D341Med (cell line): Measurements from ENCODE around the gene DKK2.
A peak's percentile ranks its signal among the peaks of the same experiment; 100 is the strongest.

ENCODE experiments used
- DNase-seq: peaks from one replicate; pipeline ENCODE4 v3.0.0; 2012; ENCODE audit warnings: low spot score

The DKK2 gene

DNA sequence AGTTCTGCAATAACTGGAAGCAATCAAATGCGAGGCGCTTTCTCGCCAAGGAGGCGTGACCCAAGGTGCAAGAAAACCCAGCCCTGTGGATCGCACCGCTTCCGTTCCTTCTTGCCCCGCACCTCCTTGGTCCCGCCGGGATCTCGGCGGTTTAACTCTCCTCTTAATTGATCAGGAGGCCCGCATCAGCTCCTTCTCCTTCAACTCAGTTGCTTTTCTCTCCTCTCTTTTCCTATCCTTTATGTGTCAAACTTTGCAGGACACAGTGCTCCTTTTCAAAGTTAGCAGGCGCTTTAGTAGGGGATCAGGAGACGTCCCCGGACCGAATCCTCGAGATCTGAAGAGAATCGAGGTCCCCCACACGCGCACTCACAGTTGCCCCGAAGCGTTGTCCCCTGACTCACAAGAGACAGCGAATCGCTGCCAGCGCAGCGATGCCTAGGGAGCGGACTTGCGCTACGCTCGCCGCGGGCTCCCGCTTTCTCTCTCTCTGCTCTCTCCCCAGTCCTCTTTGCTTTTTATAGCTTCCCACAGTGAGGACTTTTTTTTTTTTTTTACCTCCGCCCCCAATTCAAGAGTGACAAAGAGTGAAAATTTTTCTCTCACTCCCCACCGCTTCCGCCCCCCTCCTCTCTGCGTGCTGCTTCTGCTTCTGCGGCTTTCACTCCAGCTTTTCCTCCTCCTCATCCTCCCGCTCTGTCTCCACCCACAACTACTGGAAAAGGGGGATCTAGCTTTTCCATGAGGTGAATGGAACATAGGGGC, at the start of gene DKK2:
TSS of gene DKK2 (minus strand) at position 495 of the 765 bp plus-strand sequence. CDS start 722 bp downstream, outside the sequence.
- DNase-seq, result peak; percentile 54

GRCh38 chr4:107077192-107077591, 41.1 kb upstream of the DKK2 start:
- DNase-seq, result no peak

- DNase-seq, result no peak
Measured at GRCh38 chr4:107072836-107073736, 37.0 kb upstream of the DKK2 start.

- DNase-seq, result no peak
Measured at GRCh38 chr4:107071108-107071507, 35.0 kb upstream of the DKK2 start.

DNA sequence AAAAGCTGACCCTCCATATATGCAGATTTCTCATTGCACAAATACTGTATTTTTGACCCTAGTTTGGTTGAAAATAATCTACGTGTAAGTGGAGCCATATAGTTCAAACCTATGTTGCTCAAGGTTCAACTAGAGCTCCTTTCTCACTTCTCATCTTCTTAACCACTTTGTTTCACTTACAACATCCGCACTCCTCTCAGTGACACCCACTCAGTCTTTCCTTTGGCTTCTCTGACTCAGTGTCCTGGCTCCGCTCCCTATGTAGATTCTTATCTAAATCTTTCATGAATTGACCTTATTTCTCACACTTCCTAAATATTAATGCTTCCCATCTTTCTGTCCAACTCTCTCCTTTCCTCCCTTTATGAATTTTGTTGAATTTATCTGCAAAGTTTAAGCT, 32.9 kb upstream of the DKK2 start:
- DNase-seq, result no peak

- no peak for DNase-seq
Measured at GRCh38 chr4:107068116-107068515, 32.0 kb upstream of the DKK2 start.

GRCh38 chr4:107066621-107067020, 30.5 kb upstream of the DKK2 start:
- no peak for DNase-seq

GRCh38 chr4:107065201-107065600, 29.1 kb upstream of the DKK2 start:
- no peak for DNase-seq

DNA sequence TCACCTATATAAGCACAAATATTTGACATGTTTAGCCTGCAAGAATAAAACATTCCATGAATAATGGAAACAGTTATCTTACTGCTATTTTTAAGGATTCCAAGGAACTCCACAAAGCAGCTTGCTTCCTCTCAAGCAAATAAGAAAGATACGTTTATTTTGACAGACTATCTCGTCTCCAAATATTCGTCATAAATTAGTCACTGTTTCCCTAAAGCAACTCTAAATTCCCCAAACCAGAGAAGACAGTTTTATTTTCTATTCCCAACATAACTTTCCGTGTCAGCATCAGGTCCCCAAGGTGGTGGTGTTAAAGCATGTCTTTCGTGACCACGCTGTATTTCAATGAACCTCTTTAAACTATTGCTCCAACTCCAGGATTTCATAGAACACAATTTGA, 24.3 kb upstream of the DKK2 start:
- no peak for DNase-seq

DNA sequence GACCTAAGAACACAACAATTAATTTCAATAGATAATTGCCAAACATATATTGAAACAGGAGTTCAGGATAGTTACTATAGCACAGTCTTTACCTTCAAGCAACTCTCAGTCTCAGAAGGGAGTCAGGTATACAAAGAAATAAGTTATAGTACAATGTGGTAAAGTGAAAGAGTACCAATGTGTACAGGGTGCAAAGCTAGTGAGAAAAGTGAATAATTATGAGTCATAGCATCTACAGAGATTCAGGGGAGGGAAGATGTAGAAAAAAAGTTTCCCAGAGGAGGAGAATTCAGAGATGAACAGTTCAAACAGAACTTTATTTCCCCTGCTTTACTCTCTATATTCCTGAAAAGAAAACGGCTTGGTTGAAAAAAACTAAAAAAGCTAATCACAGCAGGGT, 22.7 kb upstream of the DKK2 start:
- no peak for DNase-seq

GRCh38 chr4:107050525-107051135, 14.5 kb upstream of the DKK2 start:
- DNase-seq, result peak; percentile 36

DNA sequence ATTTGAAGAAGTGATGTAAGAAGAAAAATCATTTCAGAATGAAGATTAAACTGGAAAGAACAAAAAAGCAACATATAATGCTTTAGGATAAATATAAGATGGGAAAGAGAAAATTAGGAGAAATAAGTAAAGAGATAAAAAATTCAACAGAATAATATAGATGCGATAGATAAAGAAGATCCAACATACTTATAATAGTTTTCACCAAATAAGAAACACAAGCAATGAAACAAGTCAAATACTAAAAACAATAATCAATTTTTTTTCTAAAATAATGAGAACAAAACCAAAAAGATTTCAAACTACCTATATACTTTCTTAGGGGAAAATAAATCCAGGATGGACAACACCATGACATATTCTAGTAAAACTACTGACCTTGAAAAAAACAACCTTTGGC, 10.1 kb upstream of the DKK2 start:
- DNase-seq, result no peak

DNA sequence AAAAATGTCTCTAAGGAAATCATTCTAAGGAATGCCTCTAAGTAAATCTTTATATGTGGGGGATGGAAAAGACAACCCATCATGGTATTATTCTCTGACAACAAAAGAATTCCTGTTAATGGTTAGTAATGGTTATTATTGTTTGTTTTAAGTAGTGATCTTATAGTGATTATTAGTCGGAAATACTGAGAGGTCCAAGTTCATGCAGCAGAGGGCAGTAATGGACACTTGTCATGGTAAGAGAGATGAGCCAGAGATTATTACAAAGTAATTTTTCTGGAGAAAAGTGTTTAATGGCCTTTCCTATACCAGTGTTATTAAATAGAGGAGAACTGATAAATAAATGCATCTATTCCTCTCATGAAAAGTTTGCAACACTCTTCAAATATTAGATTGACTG, 8.1 kb upstream of the DKK2 start:
- no peak for DNase-seq

DNA sequence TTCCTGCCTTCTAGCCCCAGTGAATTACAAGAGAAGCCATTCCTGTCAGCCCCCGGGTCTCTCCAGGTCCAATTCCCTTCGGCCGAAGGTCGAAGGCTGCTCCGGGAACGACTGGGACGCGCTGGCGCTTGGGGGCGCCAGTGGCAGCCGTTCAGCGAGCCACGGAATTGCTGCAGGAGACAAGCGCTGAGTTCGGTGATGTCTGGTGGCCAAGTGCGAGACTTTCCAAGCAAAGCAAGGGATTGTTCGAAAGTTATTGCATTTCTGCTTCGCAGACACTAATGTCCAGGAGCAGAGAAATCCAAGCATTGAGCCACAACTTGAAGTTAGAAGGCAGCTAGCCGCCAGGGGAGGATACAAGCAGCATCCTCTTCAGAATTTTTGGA, 1.1 kb upstream of the DKK2 start:
- DNase-seq, result peak; percentile 75

GRCh38 chr4:107036584-107037198, 578 bp upstream of the DKK2 start:
- peak; percentile 24 for DNase-seq

DNA sequence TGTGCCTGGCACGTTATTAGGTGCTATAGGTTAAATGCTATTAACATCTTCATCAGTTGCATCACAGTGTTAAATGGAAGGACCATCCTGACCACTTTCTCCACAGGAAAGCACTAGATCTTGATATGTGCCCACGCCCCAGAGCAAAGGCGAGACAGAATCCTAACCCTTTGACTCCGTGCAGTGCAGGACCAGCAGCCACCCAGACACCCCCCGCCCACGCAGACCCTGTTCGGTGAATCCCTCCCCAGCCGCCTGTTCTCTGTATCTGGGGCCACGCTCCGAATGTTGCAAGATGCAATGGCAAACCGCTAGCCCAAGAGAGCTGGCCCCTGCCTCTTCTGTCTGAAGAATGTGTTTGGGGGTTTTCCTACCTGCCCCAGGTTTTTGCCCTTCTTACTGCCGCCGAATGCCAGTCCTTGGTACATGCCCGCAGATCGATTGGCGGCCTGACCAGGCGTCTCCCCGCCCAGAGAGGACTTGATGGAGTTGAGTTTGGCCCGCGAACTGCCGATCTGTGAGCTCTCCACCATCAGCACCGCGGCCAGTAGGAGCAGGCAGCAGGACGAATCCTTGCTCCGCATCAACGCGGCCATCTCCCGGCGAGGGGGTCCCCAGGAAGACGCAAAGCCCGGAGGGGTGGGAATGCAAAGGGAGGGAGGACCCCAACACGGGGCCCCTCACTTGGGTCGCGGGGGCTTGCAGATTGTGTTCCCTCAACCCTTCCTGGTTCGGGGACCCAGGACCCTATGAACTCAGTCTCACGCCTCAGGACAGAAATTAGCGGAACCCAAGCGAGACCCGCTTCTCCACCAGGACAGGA, 906 bp downstream of the DKK2 start:
- peak; percentile 53 for DNase-seq

GRCh38 chr4:107034091-107034995, 1.8 kb downstream of the DKK2 start:
- DNase-seq, result peak; percentile 78

DNA sequence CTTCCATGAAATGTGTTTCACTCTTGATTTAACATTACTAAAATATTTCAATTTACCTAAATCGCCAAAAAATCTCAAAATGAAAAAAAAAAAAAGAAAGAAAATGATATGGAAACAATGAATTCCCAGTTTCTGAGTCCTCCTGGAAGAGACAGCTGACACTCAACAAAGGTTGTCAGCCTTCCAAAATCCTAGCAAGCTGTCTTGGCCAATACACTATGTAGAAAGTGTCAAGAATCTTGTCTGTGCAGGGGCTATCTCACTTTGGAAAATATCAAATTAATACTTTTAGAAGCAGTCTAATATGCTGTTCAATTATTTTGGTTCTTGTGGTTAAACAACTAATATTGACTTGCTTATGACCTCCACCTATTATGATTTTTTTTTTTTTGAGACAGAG, 8.7 kb downstream of the DKK2 start:
- DNase-seq, result no peak

DNA sequence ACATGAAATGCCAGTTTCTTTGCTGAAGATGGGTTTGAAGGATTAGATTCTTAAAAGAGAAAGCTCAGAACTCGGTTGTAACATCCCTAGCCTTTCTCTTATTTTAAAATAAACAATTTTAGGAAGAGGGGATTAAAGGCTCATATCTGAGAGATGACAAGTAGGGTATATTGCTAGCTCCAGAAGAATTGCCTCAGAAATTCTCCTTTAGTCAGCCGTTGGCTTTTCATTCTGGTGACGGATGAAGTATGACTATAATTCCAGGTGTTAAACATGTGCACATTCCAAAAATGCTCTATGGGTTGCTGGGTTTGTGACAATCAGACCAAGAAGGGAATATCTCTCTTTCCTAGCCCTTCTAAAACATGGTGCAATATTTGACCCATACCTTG, 17.8 kb downstream of the DKK2 start:
- no peak for DNase-seq
